Prostate gland (tissue), 2 donors: ENCODE data around the gene SPTBN1.

Experiments used
- POLR2A ChIP-seq: fragments of 450-650 bp; IDR thresholded peaks from one replicate; pipeline ENCODE4 v1.6.1; 2016; ENCODE audit warnings: antibody characterized with exemption, mild to moderate bottlenecking
- POLR2AphosphoS5 ChIP-seq: sonication (generic); formaldehyde crosslinking; IDR thresholded peaks from one replicate; pipeline ENCODE4 v1.6.1; 2017; ENCODE audit warnings: antibody characterized with exemption
- TF ChIP-seq, protein P1 (sequence below), 4 experiments: fragments of 200-600 bp in 2 of 4; fragments of 450-650 bp in 2 of 4; sonication (generic) in 2 of 4; IDR thresholded peaks; 1 replicate in 3 of 4; 2 replicates in 1 of 4; pipeline ENCODE4 v1.5.1; 2016 to 2019; ENCODE audit warnings: antibody characterized with exemption in 4 of 4, mild to moderate bottlenecking in 2 of 4, moderate library complexity in 2 of 4

DNA sequence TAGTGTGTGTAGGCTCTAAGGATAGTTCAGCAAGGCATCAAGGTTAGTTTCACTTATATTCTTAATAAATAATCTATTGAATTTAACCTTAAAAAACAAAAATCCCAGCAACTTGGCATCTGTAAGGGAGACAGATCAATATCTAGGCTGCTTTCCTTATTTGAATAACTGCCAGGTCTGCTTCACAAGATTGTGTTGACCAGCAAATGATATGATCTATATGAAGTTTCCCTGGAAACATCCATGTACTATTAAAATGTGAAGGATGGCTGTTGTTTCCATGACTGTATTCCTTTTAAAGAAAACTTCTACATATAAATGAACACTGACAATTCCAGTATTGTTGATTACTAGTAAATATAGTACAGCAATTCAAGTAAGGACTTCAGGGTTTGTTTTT is 109.4 kb downstream of the SPTBN1 start:
- no peak for TF ChIP-seq POLR2A
- TF ChIP-seq, protein P1, sequence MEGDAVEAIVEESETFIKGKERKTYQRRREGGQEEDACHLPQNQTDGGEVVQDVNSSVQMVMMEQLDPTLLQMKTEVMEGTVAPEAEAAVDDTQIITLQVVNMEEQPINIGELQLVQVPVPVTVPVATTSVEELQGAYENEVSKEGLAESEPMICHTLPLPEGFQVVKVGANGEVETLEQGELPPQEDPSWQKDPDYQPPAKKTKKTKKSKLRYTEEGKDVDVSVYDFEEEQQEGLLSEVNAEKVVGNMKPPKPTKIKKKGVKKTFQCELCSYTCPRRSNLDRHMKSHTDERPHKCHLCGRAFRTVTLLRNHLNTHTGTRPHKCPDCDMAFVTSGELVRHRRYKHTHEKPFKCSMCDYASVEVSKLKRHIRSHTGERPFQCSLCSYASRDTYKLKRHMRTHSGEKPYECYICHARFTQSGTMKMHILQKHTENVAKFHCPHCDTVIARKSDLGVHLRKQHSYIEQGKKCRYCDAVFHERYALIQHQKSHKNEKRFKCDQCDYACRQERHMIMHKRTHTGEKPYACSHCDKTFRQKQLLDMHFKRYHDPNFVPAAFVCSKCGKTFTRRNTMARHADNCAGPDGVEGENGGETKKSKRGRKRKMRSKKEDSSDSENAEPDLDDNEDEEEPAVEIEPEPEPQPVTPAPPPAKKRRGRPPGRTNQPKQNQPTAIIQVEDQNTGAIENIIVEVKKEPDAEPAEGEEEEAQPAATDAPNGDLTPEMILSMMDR (IDR thresholded peaks at IDR 0.05), result no peak
- TF ChIP-seq POLR2AphosphoS5, result no peak
